GM12878 (cell line): ENCODE results near the gene PTRH2. TPM values are rescaled to one million over a fixed set of nuclear protein-coding genes. Genes with fewer than 3 reads are reported as not detected.

Experiments
- ATAC-seq: fragments of 200-7000 bp; cut with Tn5 transposase; 3 replicates; pipeline ENCODE4 v1.9.1; 2020; ENCODE audit warnings: mild to moderate bottlenecking, moderate library complexity
- BruUV-seq: library from RNA; stranded (reverse); fragments of 400-500 nt; replicated peaks from 2 replicates; lab custom pipeline; 2021; lab: Mats Ljungman, UMichigan
- CTCF ChIA-PET: fragments of 300-600 bp; sonication (Branson Sonifier 250); formaldehyde crosslinking; extraction: SDS; loops from one replicate; lab custom pipeline; 2021; ENCODE audit warnings: inconsistent platforms; lab: Yijun Ruan, JAX
- POLR2A ChIA-PET: fragments of 350-600 bp; formaldehyde crosslinking; extraction: SDS; loops from one replicate; lab custom pipeline; 2021; ENCODE audit warnings: inconsistent platforms; lab: Charles Lee
- RAD21 ChIA-PET: fragments of 300-600 bp; sonication (Branson Sonifier 250); formaldehyde crosslinking; loops from one replicate; lab custom pipeline; 2023; ENCODE audit warnings: antibody characterized with exemption; ENCODE audit not compliant: unreplicated experiment; lab: Charles Lee
- SMC1A ChIA-PET: fragments of 300-600 bp; sonication (Branson Sonifier 250); formaldehyde crosslinking; loops from one replicate; lab custom pipeline; 2023; ENCODE audit not compliant: unreplicated experiment, uncharacterized antibody; lab: Charles Lee
- DNase-seq: peaks from one replicate; pipeline ENCODE4 v3.0.0-alpha.2; 2011; ENCODE audit warnings: low read depth, low spot score
- FAIRE-seq: peaks from 3 replicates; lab custom pipeline; 2011; peaks lifted over from hg19 to GRCh38; lab: Jason Lieb, UNC
- H2AFZ ChIP-seq: 2 replicates; pipeline ENCODE4 v1.6.0; 2011; ENCODE audit warnings: low read depth, low read length, control low read depth; ENCODE audit not compliant: control insufficient read depth
- H3K27ac ChIP-seq: 2 replicates; pipeline ENCODE4 v1.5.1; 2011; ENCODE audit warnings: control low read depth; ENCODE audit not compliant: control insufficient read depth, insufficient read depth
- H3K27me3 ChIP-seq, 2 experiments: replicated peaks in 1 of 2; 2 replicates each; pipeline versions ENCODE4 v1.6.0 to v1.6.1; 2011; ENCODE audit warnings: low read length in 1 of 2; ENCODE audit not compliant: control insufficient read depth in 2 of 2, insufficient read depth in 2 of 2
- H3K36me3 ChIP-seq, 2 experiments: 2 replicates each; pipeline ENCODE4 v1.5.1; 2011; ENCODE audit warnings: low read length in 1 of 2; ENCODE audit not compliant: control insufficient read depth in 2 of 2, insufficient read depth in 2 of 2
- H3K4me1 ChIP-seq: 2 replicates; pipeline ENCODE4 v1.6.1; 2011; ENCODE audit warnings: mild to moderate bottlenecking, low read length, moderate library complexity, mixed read lengths; ENCODE audit not compliant: control insufficient read depth, insufficient read depth
- H3K4me2 ChIP-seq: 2 replicates; pipeline ENCODE4 v1.6.0; 2011; ENCODE audit warnings: control low read depth; ENCODE audit not compliant: control insufficient read depth, insufficient read depth
- H3K4me3 ChIP-seq: fragments of 200-600 bp; sonication (generic); 2 replicates; pipeline ENCODE4 v1.5.1; 2016
- H3K79me2 ChIP-seq: 2 replicates; pipeline ENCODE4 v1.6.0; 2011; ENCODE audit warnings: low read length; ENCODE audit not compliant: control insufficient read depth, insufficient read depth
- H3K9ac ChIP-seq: 2 replicates; pipeline ENCODE4 v1.8.0; 2011; ENCODE audit warnings: low read length, control low read depth, mixed read lengths; ENCODE audit not compliant: control insufficient read depth, insufficient read depth
- H3K9me3 ChIP-seq: replicated peaks from 3 replicates; pipeline ENCODE4 v1.5.1; 2011; ENCODE audit warnings: mild to moderate bottlenecking, low read length; ENCODE audit not compliant: control insufficient read depth, insufficient read depth
- H4K20me1 ChIP-seq: 2 replicates; pipeline ENCODE4 v1.6.0; 2011; ENCODE audit not compliant: control insufficient read depth, insufficient read depth
- ASH2L ChIP-seq: fragments of 300-600, 200-600 bp; sonication (generic); IDR thresholded peaks from 2 replicates; pipeline ENCODE4 v1.6.1; 2017; ENCODE audit warnings: low read depth, mild to moderate bottlenecking, borderline replicate concordance
- ATF2 ChIP-seq: IDR thresholded peaks from 2 replicates; pipeline ENCODE4 v1.6.1; 2012; ENCODE audit warnings: low read length, inconsistent platforms
- MLLT1 ChIP-seq: fragments of 450-650 bp; IDR thresholded peaks from 2 replicates; pipeline ENCODE4 v1.6.1; 2016; ENCODE audit warnings: mild to moderate bottlenecking
- PAX8 ChIP-seq: fragments of 450-650 bp; IDR thresholded peaks from 2 replicates; pipeline ENCODE4 v1.6.1; 2017; ENCODE audit warnings: mild to moderate bottlenecking, moderate library complexity
- PKNOX1 ChIP-seq: fragments of 450-650 bp; IDR thresholded peaks from 2 replicates; pipeline ENCODE4 v1.6.1; 2016; ENCODE audit warnings: mild to moderate bottlenecking
- POLR2AphosphoS5 ChIP-seq: IDR thresholded peaks from 2 replicates; pipeline ENCODE4 v1.6.1; 2011; ENCODE audit warnings: mild to moderate bottlenecking, low read length, inconsistent platforms
- TBL1XR1 ChIP-seq: IDR thresholded peaks from 2 replicates; pipeline ENCODE4 v1.6.1; 2012; ENCODE audit warnings: low read depth, low read length, improper control_type of control experiment
- USF2 ChIP-seq: IDR thresholded peaks from 2 replicates; pipeline ENCODE4 v1.6.1; 2011; ENCODE audit warnings: low read depth, low read length, improper control_type of control experiment, borderline replicate concordance
- YY1 ChIP-seq: IDR thresholded peaks from 2 replicates; pipeline ENCODE4 v1.6.1; 2011; ENCODE audit warnings: low read depth, mild to moderate bottlenecking, low read length
- ZNF622 ChIP-seq: fragments of 450-650 bp; IDR thresholded peaks from 2 replicates; pipeline ENCODE4 v1.6.1; 2017; ENCODE audit warnings: mild to moderate bottlenecking, inconsistent platforms
- ZZZ3 ChIP-seq: IDR thresholded peaks from 2 replicates; pipeline ENCODE4 v1.6.1; 2011; ENCODE audit warnings: low read depth; ENCODE audit not compliant: control insufficient read depth, insufficient read length
- WGBS: methylation state at CpG from one replicate; pipeline ENCODE4 v1.1.6; 2016; ENCODE audit warnings: low lambda C conversion rate; ENCODE audit not compliant: insufficient replicate concordance, insufficient coverage; ENCODE audit errors: missing lambda C conversion rate; 5-methylcytosine and 5-hydroxymethylcytosine counted together
- in situ Hi-C: fragments of 300-500 bp; cut with MboI; formaldehyde crosslinking; loops from 9 replicates; pipeline ENCODE4 v1.14.3; 2018; ENCODE audit warnings: mixed read lengths
- intact Hi-C: fragments of 100-400 bp; cut with micrococcal nuclease; formaldehyde crosslinking; loops from one replicate; pipeline ENCODE4 v1.14.2; 2022; ENCODE audit not compliant: unreplicated experiment
- polyA plus RNA-seq, 11 experiments: library from polyadenylated mRNA; depleted of rRNA in 4 of 11; unstranded in 6 of 11; stranded (reverse) in 5 of 11; fragments of >200 nt; fragmentation: Nextera tagmentation in 4 of 11; fragmentation: Illumina TruSeq in 1 of 11; extraction: Ambion mirVana in 4 of 11; extraction: Trizol in 1 of 11; gene quantifications; 1 replicate in 1 of 11; 2 replicates in 10 of 11; pipeline versions ENCODE4 v1.2.1 to v1.2.3, GENCODE V29; 2011 to 2016; ENCODE audit warnings: inconsistent platforms in 2 of 11, missing spikeins in 2 of 11, low read depth in 1 of 11
- total RNA-seq, 4 experiments: library from RNA; depleted of rRNA in 3 of 4; stranded (reverse); fragments of >200 nt in 3 of 4; fragmentation: Illumina TruSeq in 1 of 4; extraction: Trizol in 1 of 4; gene quantifications; 2 replicates each; pipeline versions ENCODE4 v1.2.1 to v1.2.3, GENCODE V29; 2013 to 2021

PTRH2 gene
- total and polyA plus RNA-seq, 10 of the 15 experiments (the other 5 are each of a cell fraction or from before 2014, with no cell fraction given) = 37.7 to 156 (median 63.4) TPM

- no peaks in the 10 kb centered on the region for H4K20me1 ChIP-seq
- ChIA-PET CTCF (interaction anchor here (0.6 to 1.6 kb wide), 5 partner anchors 12 to 153 kb away, joined by 3 to 5 read pairs (median 4); no protein-coding TSS in a partner anchor), POLR2A (interaction anchor here (0.9 to 1.9 kb wide), 2 partner anchors 28 to 56 kb away, joined by 4 to 5 read pairs; partner anchors contain the start of gene CLTC), SMC1A (interaction anchor here (0.7 to 1.5 kb wide), 8 partner anchors 8 to 105 kb away, joined by 3 to 5 read pairs (median 3); no protein-coding TSS in a partner anchor), RAD21 (interaction anchor here (0.7 kb wide), 1 partner anchor 231 kb away, joined by 5 read pairs; no protein-coding TSS in a partner anchor)
- H2AFZ ChIP-seq = no peak overlapping the region
- no peaks in the 10 kb centered on the region for H3K9me3 ChIP-seq
- in situ Hi-C loops = no loop called here
- 0% methylated on average over 1 of the region's 1 CpG for whole genome bisulfite sequencing
- FAIRE-seq (no peak), DNase-seq (no peak), ATAC-seq (no peak)
- peaks cover 6 to 48% of the 10 kb centered on the region in 2 experiments for H3K36me3 ChIP-seq
- no peaks in the 10 kb centered on the region for H3K27me3 ChIP-seq
- no peak overlapping the region for H3K9ac ChIP-seq
- TF ChIP-seq ATF2 = no peak
- no peak for TF ChIP-seq ZZZ3
- TF ChIP-seq ASH2L = no peak
- TF ChIP-seq YY1 = no peak
- no peak for TF ChIP-seq ZNF622
- no peak for TF ChIP-seq PKNOX1
- no peak for TF ChIP-seq PAX8
- TF ChIP-seq USF2 = no peak
- no peak for TF ChIP-seq POLR2AphosphoS5
- no peak for TF ChIP-seq TBL1XR1
- TF ChIP-seq MLLT1 = no peak
- no peak overlapping the region for H3K4me3 ChIP-seq
- no peak overlapping the region for H3K27ac ChIP-seq
- BruUV-seq = no TSS peak
- H3K4me1 ChIP-seq = no peaks in the 10 kb centered on the region; the same call in none of the 2 replicates
- peaks cover 6% of the 10 kb centered on the region for H3K79me2 ChIP-seq
- intact Hi-C loops = loop anchor here (10.0 kb wide), 1 partner anchor 150 kb away; no protein-coding TSS in a partner anchor
- no peak overlapping the region for H3K4me2 ChIP-seq
These were observed 32.0 kb downstream of the PTRH2 start for GRCh38 chr17:59675231-59675630.
